WTC11 (cell line): ENCODE measurements around the gene ELAC2. TPM values are rescaled to one million over a fixed set of nuclear protein-coding genes. Genes with fewer than 3 reads are reported as not detected.

Experiments
- ATAC-seq: fragments of 200-7000 bp; cut with Tn5 transposase; 2 replicates; pipeline ENCODE4 v1.10.0; 2021; ENCODE audit warnings: mild to moderate bottlenecking, moderate library complexity
- CTCF ChIA-PET: fragments of 300-600 bp; sonication (Branson Sonifier 250); formaldehyde crosslinking; loops from one replicate; lab custom pipeline; 2021; ENCODE audit warnings: antibody characterized with exemption; lab: Charles Lee
- POLR2A ChIA-PET: fragments of 350-600 bp; sonication (Branson Sonifier 250); formaldehyde crosslinking; loops from one replicate; lab custom pipeline; 2021; ENCODE audit warnings: antibody characterized with exemption; lab: Charles Lee
- DNase-seq: peaks from one replicate; pipeline ENCODE4 v3.0.0; 2021; ENCODE audit warnings: low spot score
- H3K27ac Mint-ChIP-seq: 2 replicates; pipeline ENCODE4 v1.8.0; 2021; ENCODE audit warnings: mixed read lengths
- H3K27me3 Mint-ChIP-seq: 2 replicates; pipeline ENCODE4 v1.8.0; 2021; ENCODE audit warnings: low read depth, mild to moderate bottlenecking, moderate library complexity, mixed read lengths
- H3K36me3 Mint-ChIP-seq: 2 replicates; pipeline ENCODE4 v1.8.0; 2021; ENCODE audit warnings: mixed read lengths
- H3K4me1 Mint-ChIP-seq: 2 replicates; pipeline ENCODE4 v1.8.0; 2022; ENCODE audit warnings: mixed read lengths
- H3K4me3 Mint-ChIP-seq: 2 replicates; pipeline ENCODE4 v1.8.0; 2021; ENCODE audit warnings: mild to moderate bottlenecking, moderate library complexity, mixed read lengths
- H3K9me3 Mint-ChIP-seq: 2 replicates; pipeline ENCODE4 v1.8.0; 2021; ENCODE audit warnings: mixed read lengths
- ATF2 ChIP-seq: sonication (generic); formaldehyde crosslinking; IDR thresholded peaks from 2 replicates; pipeline ENCODE4 v1.8.1; 2022; ENCODE audit warnings: low read depth, missing genetic modification reagents, borderline replicate concordance
- CREB1 ChIP-seq: sonication (generic); formaldehyde crosslinking; IDR thresholded peaks from 2 replicates; pipeline ENCODE4 v1.8.0; 2023; ENCODE audit warnings: mild to moderate bottlenecking, missing genetic modification reagents
- CREM ChIP-seq: sonication (generic); formaldehyde crosslinking; IDR thresholded peaks from 2 replicates; pipeline ENCODE4 v1.8.1; 2022; ENCODE audit warnings: mild to moderate bottlenecking, missing genetic modification reagents, moderate library complexity
- E2F4 ChIP-seq: sonication (generic); formaldehyde crosslinking; IDR thresholded peaks from 2 replicates; pipeline ENCODE4 v1.8.1; 2022; ENCODE audit warnings: low read depth, mild to moderate bottlenecking, moderate library complexity, missing genetic modification reagents, borderline replicate concordance
- FOXK1 ChIP-seq: sonication (generic); formaldehyde crosslinking; IDR thresholded peaks from 2 replicates; pipeline ENCODE4 v1.8.0; 2022; ENCODE audit warnings: mild to moderate bottlenecking, moderate library complexity, missing genetic modification reagents
- FOXP1 ChIP-seq: sonication (generic); formaldehyde crosslinking; IDR thresholded peaks from 2 replicates; pipeline ENCODE4 v1.8.0; 2022; ENCODE audit warnings: missing genetic modification reagents, mild to moderate bottlenecking, moderate library complexity, borderline replicate concordance
- HMGA2 ChIP-seq: fragments of 250-450 bp; sonication (Bioruptor Pico); IDR thresholded peaks from 2 replicates; pipeline ENCODE4 v1.4.0; 2021; ENCODE audit warnings: mild to moderate bottlenecking, moderate library complexity
- IRF2 ChIP-seq: sonication (generic); formaldehyde crosslinking; IDR thresholded peaks from 2 replicates; pipeline ENCODE4 v1.8.0; 2022; ENCODE audit warnings: low read depth, missing genetic modification reagents, borderline replicate concordance
- MAX ChIP-seq: sonication (generic); formaldehyde crosslinking; IDR thresholded peaks from 2 replicates; pipeline ENCODE4 v1.8.0; 2022; ENCODE audit warnings: mild to moderate bottlenecking, missing genetic modification reagents
- NFATC4 ChIP-seq: fragments of 250-450 bp; sonication (Bioruptor Pico); IDR thresholded peaks from 2 replicates; pipeline ENCODE4 v1.9.0; 2021; ENCODE audit warnings: mild to moderate bottlenecking
- RELA ChIP-seq: sonication (generic); formaldehyde crosslinking; IDR thresholded peaks from 2 replicates; pipeline ENCODE4 v1.8.1; 2022; ENCODE audit warnings: missing genetic modification reagents, mild to moderate bottlenecking, borderline replicate concordance
- SMAD3 ChIP-seq: sonication (generic); formaldehyde crosslinking; IDR thresholded peaks from 2 replicates; pipeline ENCODE4 v1.8.0; 2022; ENCODE audit warnings: missing genetic modification reagents, mild to moderate bottlenecking, borderline replicate concordance
- SP1 ChIP-seq: sonication (generic); formaldehyde crosslinking; conservative IDR thresholded peaks from 2 replicates; pipeline ENCODE4 v1.8.1; 2022; ENCODE audit warnings: missing genetic modification reagents
- USF2 ChIP-seq: sonication (generic); formaldehyde crosslinking; IDR thresholded peaks from 2 replicates; pipeline ENCODE4 v1.8.1; 2023; ENCODE audit warnings: mild to moderate bottlenecking, missing genetic modification reagents, moderate library complexity
- ZNF121 ChIP-seq: sonication (generic); formaldehyde crosslinking; IDR thresholded peaks from 2 replicates; pipeline ENCODE4 v1.8.0; 2023; ENCODE audit warnings: missing genetic modification reagents
- ZNF263 ChIP-seq: sonication (generic); formaldehyde crosslinking; IDR thresholded peaks from 2 replicates; pipeline ENCODE4 v1.8.1; 2022; ENCODE audit warnings: low read depth, mild to moderate bottlenecking, moderate library complexity, missing genetic modification reagents
- total RNA-seq: library from RNA; stranded (reverse); gene quantifications from 3 replicates; pipeline ENCODE4 v1.2.3, GENCODE V29; 2021
- TF ChIP-seq, protein P1 (sequence below): sonication (generic); formaldehyde crosslinking; IDR thresholded peaks from 2 replicates; pipeline ENCODE4 v1.8.0; 2023; ENCODE audit warnings: mild to moderate bottlenecking, missing genetic modification reagents

Gene ELAC2
- total RNA-seq, 1 experiment from 2014 or later = 86.9 TPM

DNA sequence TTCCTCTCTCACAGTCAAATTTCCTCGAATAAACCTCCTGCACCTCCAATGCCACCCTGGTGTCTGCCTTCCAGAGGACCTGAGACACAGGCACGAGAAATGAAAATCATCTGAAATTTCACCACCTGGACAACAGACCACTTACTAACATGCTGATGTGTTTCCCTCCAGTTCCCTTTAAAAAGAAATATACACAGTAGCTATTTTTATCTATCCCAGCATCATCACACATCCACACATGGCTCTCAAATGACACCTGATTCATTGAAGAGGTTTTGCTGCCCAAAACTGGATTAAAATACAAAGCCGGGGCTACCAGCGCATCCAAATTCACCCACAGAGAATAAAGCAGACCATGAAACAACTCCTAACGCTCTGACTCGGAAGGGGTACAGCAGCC lies 13.9 kb downstream of the ELAC2 start:
- H3K27me3 Mint-ChIP-seq = no peaks in the 10 kb centered on the region
- ChIA-PET CTCF (interaction anchor here (1.6 to 1.9 kb wide), 3 partner anchors 14 to 262 kb away, joined by 4 to 6 read pairs (median 4); partner anchors contain the start of gene ELAC2), POLR2A (no interaction called here)
- peak overlapping the region; percentile 82; the same call in 1 of the 2 replicates for H3K27ac Mint-ChIP-seq
- H3K4me3 Mint-ChIP-seq = no peak overlapping the region
- no peaks in the 10 kb centered on the region for H3K9me3 Mint-ChIP-seq
- no peak for DNase-seq
- no peaks in the 10 kb centered on the region for H3K4me1 Mint-ChIP-seq
- H3K36me3 Mint-ChIP-seq = peaks cover 53% of the 10 kb centered on the region
- ATAC-seq = no peak
- TF ChIP-seq USF2 (no peak), ATF2 (no peak), FOXP1 (no peak), SMAD3 (no peak), FOXK1 (no peak), CREB1 (CRISPR knock-in tag) (no peak)
- TF ChIP-seq, protein P1, sequence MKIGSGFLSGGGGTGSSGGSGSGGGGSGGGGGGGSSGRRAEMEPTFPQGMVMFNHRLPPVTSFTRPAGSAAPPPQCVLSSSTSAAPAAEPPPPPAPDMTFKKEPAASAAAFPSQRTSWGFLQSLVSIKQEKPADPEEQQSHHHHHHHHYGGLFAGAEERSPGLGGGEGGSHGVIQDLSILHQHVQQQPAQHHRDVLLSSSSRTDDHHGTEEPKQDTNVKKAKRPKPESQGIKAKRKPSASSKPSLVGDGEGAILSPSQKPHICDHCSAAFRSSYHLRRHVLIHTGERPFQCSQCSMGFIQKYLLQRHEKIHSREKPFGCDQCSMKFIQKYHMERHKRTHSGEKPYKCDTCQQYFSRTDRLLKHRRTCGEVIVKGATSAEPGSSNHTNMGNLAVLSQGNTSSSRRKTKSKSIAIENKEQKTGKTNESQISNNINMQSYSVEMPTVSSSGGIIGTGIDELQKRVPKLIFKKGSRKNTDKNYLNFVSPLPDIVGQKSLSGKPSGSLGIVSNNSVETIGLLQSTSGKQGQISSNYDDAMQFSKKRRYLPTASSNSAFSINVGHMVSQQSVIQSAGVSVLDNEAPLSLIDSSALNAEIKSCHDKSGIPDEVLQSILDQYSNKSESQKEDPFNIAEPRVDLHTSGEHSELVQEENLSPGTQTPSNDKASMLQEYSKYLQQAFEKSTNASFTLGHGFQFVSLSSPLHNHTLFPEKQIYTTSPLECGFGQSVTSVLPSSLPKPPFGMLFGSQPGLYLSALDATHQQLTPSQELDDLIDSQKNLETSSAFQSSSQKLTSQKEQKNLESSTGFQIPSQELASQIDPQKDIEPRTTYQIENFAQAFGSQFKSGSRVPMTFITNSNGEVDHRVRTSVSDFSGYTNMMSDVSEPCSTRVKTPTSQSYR (CRISPR knock-in tag) = no peak

DNA sequence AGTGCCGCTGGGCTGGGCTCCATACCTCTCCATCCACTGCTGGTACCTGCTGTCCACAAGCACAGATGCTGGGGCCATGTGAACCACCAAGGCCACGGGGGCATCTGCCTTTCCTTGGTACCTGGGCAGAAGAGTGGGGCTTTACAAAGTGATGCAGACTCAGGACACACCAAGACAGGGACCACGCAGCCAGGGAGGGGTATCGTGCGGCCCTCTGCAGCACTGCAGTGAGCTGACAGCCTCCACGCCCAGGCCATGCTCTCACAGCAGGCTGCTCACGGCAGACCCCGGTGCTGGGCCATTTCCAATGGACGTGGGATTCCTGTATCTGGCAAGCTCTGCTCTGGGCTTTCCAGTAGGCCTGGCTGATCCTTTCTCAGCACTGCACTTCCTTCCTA lies 14.4 kb downstream of the ELAC2 start:
- POLR2A ChIA-PET = no interaction called here
- DNase-seq (no peak), ATAC-seq (no peak)
- H3K4me3 Mint-ChIP-seq = no peak overlapping the region
- H3K27me3 Mint-ChIP-seq = no peaks in the 10 kb centered on the region
- H3K27ac Mint-ChIP-seq = no peak overlapping the region
- H3K9me3 Mint-ChIP-seq = no peaks in the 10 kb centered on the region
- TF ChIP-seq RELA (CRISPR knock-in tag) = no peak
- TF ChIP-seq HMGA2 (CRISPR knock-in tag) = no peak
- TF ChIP-seq ZNF263 (CRISPR knock-in tag) = no peak
- no peak for TF ChIP-seq ZNF121 (CRISPR knock-in tag)
- no peak for TF ChIP-seq E2F4 (CRISPR knock-in tag)
- TF ChIP-seq IRF2 = no peak
- no peak for TF ChIP-seq CREM (CRISPR knock-in tag)
- TF ChIP-seq CREB1 (CRISPR knock-in tag) = no peak
- no peak for TF ChIP-seq NFATC4
- TF ChIP-seq SP1 (CRISPR knock-in tag) = no peak
- no peak for TF ChIP-seq MAX (CRISPR knock-in tag)
- H3K4me1 Mint-ChIP-seq = no peaks in the 10 kb centered on the region
- CTCF ChIA-PET = interaction anchor here (1.9 kb wide), 2 partner anchors 15 to 75 kb away, joined by 4 to 6 read pairs; partner anchors contain the start of gene ELAC2
- peaks cover 54% of the 10 kb centered on the region for H3K36me3 Mint-ChIP-seq
